Adrenal gland (tissue), 5 donors: ENCODE data around the gene UGT1A6.

ENCODE experiments used
- POLR2A ChIP-seq, 2 donors: fragments of 450-650 bp; IDR thresholded peaks; one replicate each; pipeline ENCODE4 v1.6.1; 2017; ENCODE audit warnings: antibody characterized with exemption in 2 of 2, mild to moderate bottlenecking in 2 of 2, moderate library complexity in 1 of 2
- TF ChIP-seq, protein P1 (sequence below), 6 experiments: fragments of 450-650 bp in 4 of 6; fragments of 200-600 bp in 2 of 6; sonication (generic) in 1 of 6; IDR thresholded peaks; 1 replicate in 5 of 6; 2 replicates in 1 of 6; pipeline versions ENCODE4 v1.5.1 to v1.8.0; 2016 to 2021; ENCODE audit warnings: antibody characterized with exemption in 6 of 6, mild to moderate bottlenecking in 2 of 6, moderate library complexity in 1 of 6
- donor health status: DM: no; HTN: no; CAD: no.

DNA sequence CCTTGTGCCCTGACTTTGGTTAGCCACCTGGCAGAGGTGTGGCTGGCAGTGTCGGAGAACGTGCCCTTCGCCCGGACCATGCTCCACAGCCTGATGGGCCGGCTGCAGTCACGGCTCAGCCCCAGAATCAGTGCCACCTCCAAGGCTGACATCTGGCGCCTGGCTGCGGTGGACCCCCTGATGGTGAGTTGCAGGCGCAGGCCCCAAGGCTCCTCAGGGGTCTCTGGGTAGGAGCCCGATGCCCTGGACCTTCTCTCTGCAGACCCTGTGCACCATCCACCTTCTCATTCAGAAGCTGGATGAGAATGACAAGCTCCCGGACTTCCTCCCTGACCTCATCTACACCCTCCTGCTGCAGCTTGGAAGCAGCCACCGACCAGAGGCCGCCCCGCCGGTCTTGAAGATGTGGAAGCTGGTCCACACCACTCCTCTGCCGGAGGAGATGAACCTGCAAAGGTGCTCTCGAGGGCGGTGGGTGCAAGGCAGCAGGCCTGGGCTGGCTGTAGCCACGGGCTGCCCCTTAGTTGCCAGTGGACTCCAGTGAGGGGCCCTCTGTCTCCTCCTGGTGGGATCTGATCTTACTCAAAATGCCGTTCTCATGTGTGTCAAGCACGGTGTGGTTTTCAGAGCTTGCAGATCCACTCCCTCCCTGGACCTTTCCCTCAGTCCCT, 129.5 kb downstream of the UGT1A6 start:
- TF ChIP-seq, protein P1, sequence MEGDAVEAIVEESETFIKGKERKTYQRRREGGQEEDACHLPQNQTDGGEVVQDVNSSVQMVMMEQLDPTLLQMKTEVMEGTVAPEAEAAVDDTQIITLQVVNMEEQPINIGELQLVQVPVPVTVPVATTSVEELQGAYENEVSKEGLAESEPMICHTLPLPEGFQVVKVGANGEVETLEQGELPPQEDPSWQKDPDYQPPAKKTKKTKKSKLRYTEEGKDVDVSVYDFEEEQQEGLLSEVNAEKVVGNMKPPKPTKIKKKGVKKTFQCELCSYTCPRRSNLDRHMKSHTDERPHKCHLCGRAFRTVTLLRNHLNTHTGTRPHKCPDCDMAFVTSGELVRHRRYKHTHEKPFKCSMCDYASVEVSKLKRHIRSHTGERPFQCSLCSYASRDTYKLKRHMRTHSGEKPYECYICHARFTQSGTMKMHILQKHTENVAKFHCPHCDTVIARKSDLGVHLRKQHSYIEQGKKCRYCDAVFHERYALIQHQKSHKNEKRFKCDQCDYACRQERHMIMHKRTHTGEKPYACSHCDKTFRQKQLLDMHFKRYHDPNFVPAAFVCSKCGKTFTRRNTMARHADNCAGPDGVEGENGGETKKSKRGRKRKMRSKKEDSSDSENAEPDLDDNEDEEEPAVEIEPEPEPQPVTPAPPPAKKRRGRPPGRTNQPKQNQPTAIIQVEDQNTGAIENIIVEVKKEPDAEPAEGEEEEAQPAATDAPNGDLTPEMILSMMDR (IDR thresholded peaks at IDR 0.05), result no peak
- no peak for TF ChIP-seq POLR2A (IDR thresholded peaks at IDR 0.05)
